Measurements from ENCODE around the gene MESD. TPM values are rescaled to one million over a fixed set of nuclear protein-coding genes. Genes with fewer than 3 reads are reported as not detected.

The MESD gene
- polyA plus RNA-seq, 1 donor from 2014 or later: 16.3 TPM

DNA sequence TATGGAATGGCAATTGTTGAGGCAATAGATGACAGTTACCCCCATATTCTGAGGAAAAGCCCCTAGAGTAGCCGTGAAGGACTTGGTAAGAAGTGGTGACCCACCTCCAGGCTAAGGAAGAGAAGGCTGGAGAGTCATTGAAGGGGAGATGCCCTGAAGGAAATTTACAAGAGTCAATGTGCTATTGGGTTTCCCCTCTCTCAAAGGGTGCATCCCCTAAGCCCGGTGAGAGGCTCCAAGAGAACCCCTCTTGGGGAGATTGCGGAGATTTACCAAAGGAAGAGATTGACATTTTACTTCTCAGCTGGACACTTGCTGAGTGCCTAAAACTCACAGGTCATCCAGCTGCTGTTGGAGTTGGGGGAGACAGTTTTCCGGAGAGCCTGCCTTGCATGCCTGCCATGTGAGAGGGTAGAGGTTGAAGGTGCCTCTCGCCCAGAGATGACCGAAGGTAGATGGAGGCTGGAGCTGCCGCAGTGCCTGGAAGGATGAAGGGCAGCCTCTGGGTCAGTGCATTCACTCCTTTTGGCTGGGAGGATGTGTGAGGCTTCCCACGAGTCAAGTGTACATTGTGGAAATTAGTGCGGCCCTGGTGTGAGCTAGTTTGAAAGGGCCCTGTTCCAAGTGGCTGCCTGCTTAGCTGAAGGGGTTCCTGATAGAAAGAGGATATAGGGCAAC, 30.7 kb downstream of the MESD start:
- no peaks in the 10 kb centered on the region for H3K9me2 ChIP-seq (ENCODE audit: insufficient read depth, low read length)
- TF ChIP-seq POLR2AphosphoS5 (IDR thresholded peaks at IDR 0.05): no peak
- TF ChIP-seq REST (IDR thresholded peaks at IDR 0.05; ENCODE audit: borderline replicate concordance): no peak
- TF ChIP-seq, protein P1, sequence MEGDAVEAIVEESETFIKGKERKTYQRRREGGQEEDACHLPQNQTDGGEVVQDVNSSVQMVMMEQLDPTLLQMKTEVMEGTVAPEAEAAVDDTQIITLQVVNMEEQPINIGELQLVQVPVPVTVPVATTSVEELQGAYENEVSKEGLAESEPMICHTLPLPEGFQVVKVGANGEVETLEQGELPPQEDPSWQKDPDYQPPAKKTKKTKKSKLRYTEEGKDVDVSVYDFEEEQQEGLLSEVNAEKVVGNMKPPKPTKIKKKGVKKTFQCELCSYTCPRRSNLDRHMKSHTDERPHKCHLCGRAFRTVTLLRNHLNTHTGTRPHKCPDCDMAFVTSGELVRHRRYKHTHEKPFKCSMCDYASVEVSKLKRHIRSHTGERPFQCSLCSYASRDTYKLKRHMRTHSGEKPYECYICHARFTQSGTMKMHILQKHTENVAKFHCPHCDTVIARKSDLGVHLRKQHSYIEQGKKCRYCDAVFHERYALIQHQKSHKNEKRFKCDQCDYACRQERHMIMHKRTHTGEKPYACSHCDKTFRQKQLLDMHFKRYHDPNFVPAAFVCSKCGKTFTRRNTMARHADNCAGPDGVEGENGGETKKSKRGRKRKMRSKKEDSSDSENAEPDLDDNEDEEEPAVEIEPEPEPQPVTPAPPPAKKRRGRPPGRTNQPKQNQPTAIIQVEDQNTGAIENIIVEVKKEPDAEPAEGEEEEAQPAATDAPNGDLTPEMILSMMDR (IDR thresholded peaks at IDR 0.05; ENCODE audit: poor library complexity, severe bottlenecking): no peak
- no peak for TF ChIP-seq SMC3 (conservative IDR thresholded peaks at IDR 0.05; ENCODE audit: poor library complexity)
- TF ChIP-seq TAF1 (IDR thresholded peaks at IDR 0.05; ENCODE audit: low read depth): no peak
- TF ChIP-seq EP300 (conservative IDR thresholded peaks at IDR 0.05; ENCODE audit: poor library complexity, severe bottlenecking): no peak
- no peak for TF ChIP-seq RAD21 (conservative IDR thresholded peaks at IDR 0.05)
- no peak for TF ChIP-seq MXI1 (conservative IDR thresholded peaks at IDR 0.05; ENCODE audit: poor library complexity, severe bottlenecking)
- no peak for TF ChIP-seq EZH2 (IDR thresholded peaks at IDR 0.05; ENCODE audit: borderline replicate concordance, insufficient read depth, low read length, poor library complexity, severe bottlenecking)
- no peaks in the 10 kb centered on the region for H3K9me3 ChIP-seq (ENCODE audit: low read length)
- H3K27me3 ChIP-seq (ENCODE audit: insufficient read depth, low read depth, low read length): no peaks in the 10 kb centered on the region
- H3K36me3 ChIP-seq (ENCODE audit: insufficient read depth, low read length): no peaks in the 10 kb centered on the region
- no peak overlapping the region for H3K27ac ChIP-seq (ENCODE audit: low read length)
- no peaks in the 10 kb centered on the region for H4K20me1 ChIP-seq (ENCODE audit: insufficient read depth)
- no peak overlapping the region for H3K4me2 ChIP-seq (ENCODE audit: low read length)
- no peak overlapping the region for H2AFZ ChIP-seq (ENCODE audit: low read depth, low read length)
- no peaks in the 10 kb centered on the region for H3K79me2 ChIP-seq (replicated peaks; ENCODE audit: insufficient read depth, low read length)
- no peak overlapping the region for H3K4me3 ChIP-seq (ENCODE audit: low read length)
- no peak overlapping the region for H3K9ac ChIP-seq (ENCODE audit: low read length)
- H3F3A ChIP-seq (ENCODE audit: insufficient read depth, low read length, poor library complexity, severe bottlenecking): no peaks in the 10 kb centered on the region

DNA sequence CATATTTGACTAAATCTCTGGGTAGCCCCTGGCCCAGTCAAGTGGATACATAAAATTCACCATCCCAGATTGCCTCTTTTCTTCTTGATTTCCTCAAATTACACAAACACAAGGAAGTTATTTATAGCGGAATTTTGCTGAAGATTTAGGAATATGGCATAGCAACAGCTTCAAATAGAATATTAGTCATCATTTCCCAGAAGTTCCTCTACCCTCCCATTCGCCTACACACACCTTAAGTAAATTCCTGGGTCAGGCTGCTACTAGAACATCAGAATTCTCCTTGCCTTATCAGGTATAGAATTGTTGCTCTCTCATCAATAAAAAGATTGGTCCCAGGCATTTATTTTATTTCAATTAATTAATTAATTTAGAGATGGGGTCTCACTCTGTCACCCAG, 31.6 kb downstream of the MESD start:
- Histone ChIP-seq H3F3A (ENCODE audit: insufficient read depth, low read length, poor library complexity, severe bottlenecking) (no peaks in the 10 kb centered on the region), H4K20me1 (ENCODE audit: insufficient read depth) (no peaks in the 10 kb centered on the region), H3K9ac (ENCODE audit: low read length) (no peak overlapping the region), H3K9me3 (ENCODE audit: low read length) (no peaks in the 10 kb centered on the region), H3K27ac (ENCODE audit: low read length) (no peak overlapping the region), H3K36me3 (ENCODE audit: insufficient read depth, low read length) (no peaks in the 10 kb centered on the region), H2AFZ (ENCODE audit: low read depth, low read length) (no peak overlapping the region), H3K4me3 (ENCODE audit: low read length) (no peak overlapping the region), H3K27me3 (ENCODE audit: insufficient read depth, low read depth, low read length) (no peaks in the 10 kb centered on the region), H3K9me2 (ENCODE audit: insufficient read depth, low read length) (no peaks in the 10 kb centered on the region), H3K4me2 (ENCODE audit: low read length) (no peak overlapping the region), H3K79me2 (replicated peaks; ENCODE audit: insufficient read depth, low read length) (no peaks in the 10 kb centered on the region)
- no peak for TF ChIP-seq SMC3 (conservative IDR thresholded peaks at IDR 0.05; ENCODE audit: poor library complexity)
- TF ChIP-seq POLR2AphosphoS5 (IDR thresholded peaks at IDR 0.05): no peak
- TF ChIP-seq EP300 (conservative IDR thresholded peaks at IDR 0.05; ENCODE audit: poor library complexity, severe bottlenecking): no peak
- TF ChIP-seq REST (IDR thresholded peaks at IDR 0.05; ENCODE audit: borderline replicate concordance): no peak
- TF ChIP-seq, protein P1 (IDR thresholded peaks at IDR 0.05; ENCODE audit: poor library complexity, severe bottlenecking): no peak
- TF ChIP-seq EZH2 (IDR thresholded peaks at IDR 0.05; ENCODE audit: borderline replicate concordance, insufficient read depth, low read length, poor library complexity, severe bottlenecking): no peak
- TF ChIP-seq TAF1 (IDR thresholded peaks at IDR 0.05; ENCODE audit: low read depth): no peak
